ENCODE measurements around the gene SDC4. TPM values are rescaled to one million over a fixed set of nuclear protein-coding genes. Genes with fewer than 3 reads are reported as not detected.

Gene SDC4
- total and polyA plus RNA-seq, 10 donors: 10.4 to 56.1 (median 29.6) TPM

DNA sequence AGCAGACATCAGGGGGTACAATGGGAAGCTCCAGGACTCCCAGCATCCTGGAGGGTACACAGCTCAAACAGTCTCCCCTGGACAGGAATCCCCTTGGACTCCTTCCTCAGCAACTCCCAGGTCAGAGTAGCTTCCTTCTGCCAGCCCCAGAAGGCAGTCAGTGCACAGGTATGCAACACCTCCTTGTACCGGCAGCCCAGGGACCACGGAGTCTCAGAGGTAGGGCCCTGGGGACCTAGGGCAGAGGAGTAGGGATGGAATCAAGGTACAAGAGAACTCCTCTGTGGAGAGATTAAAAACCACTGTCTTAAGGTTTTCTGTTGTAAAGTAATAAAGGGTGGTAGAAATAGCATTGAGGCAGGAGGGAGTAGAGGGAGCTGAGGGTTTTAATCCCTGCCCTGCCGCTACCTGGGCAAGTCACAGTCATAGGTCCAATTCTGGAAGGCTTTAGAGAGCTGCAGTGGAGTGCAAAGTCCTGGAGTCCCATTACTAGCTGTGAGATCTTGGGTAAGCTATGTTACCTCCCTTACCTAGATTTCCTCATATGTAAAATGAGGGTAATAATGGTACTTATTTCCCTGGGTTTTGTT, 22.4 kb upstream of the SDC4 start:
- no peak overlapping the region for H3K4me3 ChIP-seq
- H3K9me3 ChIP-seq: no peaks in the 10 kb centered on the region
- no peak overlapping the region for H3K27ac ChIP-seq
- H3K27me3 ChIP-seq (replicated peaks in 1 of 7): no peaks in the 10 kb centered on the region
- peaks cover 0 to 60% (median 23%) of the 10 kb centered on the region in 6 donors for H3K36me3 ChIP-seq
- WGBS, 5 donors: 78 to 95% (median 94%) methylated on average over 3 of the region's 3 CpGs
- H3K4me1 ChIP-seq: peaks cover 25 to 88% (median 61%) of the 10 kb centered on the region in 6 donors
- DNase-seq: no peak
- intact Hi-C loops (cut with DNase I; ENCODE audit: low total_unique reads): loop anchor here (5.0 kb wide), 2 partner anchors 47 to 67 kb away; partner anchors contain the start of gene PIGT
- TF ChIP-seq POLR2A (IDR thresholded peaks at IDR 0.05): no peak
- TF ChIP-seq POLR2AphosphoS5 (IDR thresholded peaks at IDR 0.05): peak in 1 of 3 donors; percentile 14

GRCh38 chr20:45368221-45368980, 20.2 kb upstream of the SDC4 start:
- 24 to 39% (median 37%) methylated on average over 6 of the region's 6 CpGs for WGBS, 5 donors
- no peaks in the 10 kb centered on the region for H3K9me3 ChIP-seq
- TF ChIP-seq POLR2A (IDR thresholded peaks at IDR 0.05) (no peak), POLR2AphosphoS5 (IDR thresholded peaks at IDR 0.05) (peak in 1 of 3 donors; percentile 75)
- TF ChIP-seq, protein P1, sequence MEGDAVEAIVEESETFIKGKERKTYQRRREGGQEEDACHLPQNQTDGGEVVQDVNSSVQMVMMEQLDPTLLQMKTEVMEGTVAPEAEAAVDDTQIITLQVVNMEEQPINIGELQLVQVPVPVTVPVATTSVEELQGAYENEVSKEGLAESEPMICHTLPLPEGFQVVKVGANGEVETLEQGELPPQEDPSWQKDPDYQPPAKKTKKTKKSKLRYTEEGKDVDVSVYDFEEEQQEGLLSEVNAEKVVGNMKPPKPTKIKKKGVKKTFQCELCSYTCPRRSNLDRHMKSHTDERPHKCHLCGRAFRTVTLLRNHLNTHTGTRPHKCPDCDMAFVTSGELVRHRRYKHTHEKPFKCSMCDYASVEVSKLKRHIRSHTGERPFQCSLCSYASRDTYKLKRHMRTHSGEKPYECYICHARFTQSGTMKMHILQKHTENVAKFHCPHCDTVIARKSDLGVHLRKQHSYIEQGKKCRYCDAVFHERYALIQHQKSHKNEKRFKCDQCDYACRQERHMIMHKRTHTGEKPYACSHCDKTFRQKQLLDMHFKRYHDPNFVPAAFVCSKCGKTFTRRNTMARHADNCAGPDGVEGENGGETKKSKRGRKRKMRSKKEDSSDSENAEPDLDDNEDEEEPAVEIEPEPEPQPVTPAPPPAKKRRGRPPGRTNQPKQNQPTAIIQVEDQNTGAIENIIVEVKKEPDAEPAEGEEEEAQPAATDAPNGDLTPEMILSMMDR (IDR thresholded peaks at IDR 0.05 in 8 of 11, conservative IDR thresholded peaks at IDR 0.05 in 3 of 11): peak in 3 of 11 experiments; percentile 16 to 30 (median 25)
- peak overlapping the region in 1 of 8 donors; percentile 43 for H3K4me3 ChIP-seq
- H3K4me1 ChIP-seq: peaks cover 35 to 100% (median 71%) of the 10 kb centered on the region in 6 donors
- intact Hi-C loops (cut with DNase I; ENCODE audit: low total_unique reads): no loop called here
- peak overlapping the region; percentile 35 to 78 (median 55) for H3K27ac ChIP-seq
- H3K27me3 ChIP-seq (replicated peaks in 1 of 7): no peaks in the 10 kb centered on the region
- H3K36me3 ChIP-seq: peaks cover 0 to 58% (median 30%) of the 10 kb centered on the region in 6 donors
- peak; percentile 78 for DNase-seq

DNA sequence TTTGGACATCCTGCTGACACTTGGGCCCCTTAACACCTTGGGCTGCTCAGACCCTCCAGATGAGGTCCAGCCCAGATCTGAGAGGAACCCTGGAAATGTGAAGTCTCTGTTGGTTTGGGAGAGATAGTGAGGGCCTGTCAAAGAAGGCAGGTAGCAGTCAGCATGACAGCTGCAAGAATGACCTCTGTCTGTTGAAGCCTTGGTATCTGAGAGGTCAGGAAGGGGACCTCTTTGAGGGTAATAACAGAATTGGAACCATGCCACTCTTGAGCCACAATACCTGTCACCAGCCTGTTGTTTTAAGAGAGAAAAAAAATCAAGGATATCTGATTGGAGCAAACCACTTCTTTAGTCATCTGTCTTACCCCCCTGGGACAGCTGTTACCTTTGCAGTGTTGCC, 18.9 kb upstream of the SDC4 start:
- Histone ChIP-seq H3K36me3 (peaks cover 0 to 58% (median 30%) of the 10 kb centered on the region in 6 donors), H3K27ac (peak overlapping the region in 3 of 8 donors; percentile 71 to 78 (median 73)), H3K4me3 (no peak overlapping the region), H3K27me3 (replicated peaks in 1 of 7) (no peaks in the 10 kb centered on the region), H3K4me1 (peaks cover 31 to 96% (median 65%) of the 10 kb centered on the region in 6 donors), H3K9me3 (no peaks in the 10 kb centered on the region)
- TF ChIP-seq, protein P1 (IDR thresholded peaks at IDR 0.05 in 8 of 11, conservative IDR thresholded peaks at IDR 0.05 in 3 of 11): no peak
- no peak for TF ChIP-seq POLR2A (IDR thresholded peaks at IDR 0.05)
- TF ChIP-seq POLR2AphosphoS5 (IDR thresholded peaks at IDR 0.05): no peak
- intact Hi-C loops (cut with DNase I; ENCODE audit: low total_unique reads): no loop called here
- DNase-seq: no peak

DNA sequence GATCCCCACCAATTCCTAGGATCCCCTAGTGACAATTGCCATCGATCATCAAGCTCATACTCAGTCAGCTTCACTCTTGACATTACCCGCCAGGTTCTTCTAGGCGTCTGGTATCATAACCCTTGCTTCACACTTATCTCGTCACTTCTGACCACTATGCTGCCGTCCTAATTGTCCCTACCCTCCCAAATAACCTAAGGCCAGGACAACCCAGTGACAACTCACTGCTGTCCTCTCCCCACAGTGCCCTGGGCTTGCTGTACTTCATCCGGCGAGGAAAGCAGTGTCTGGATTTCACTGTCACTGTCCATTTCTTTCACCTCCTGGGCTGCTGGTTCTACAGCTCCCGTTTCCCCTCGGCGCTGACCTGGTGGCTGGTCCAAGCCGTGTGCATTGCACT, 18.4 kb upstream of the SDC4 start:
- peaks cover 31 to 96% (median 68%) of the 10 kb centered on the region in 6 donors for H3K4me1 ChIP-seq
- H3K36me3 ChIP-seq: peaks cover 0 to 58% (median 30%) of the 10 kb centered on the region in 6 donors
- 88 to 93% (median 90%) methylated on average over 10 to 11 of the region's 11 CpGs for WGBS, 5 donors
- peak overlapping the region in 1 of 8 donors; percentile 73 for H3K27ac ChIP-seq
- H3K4me3 ChIP-seq: no peak overlapping the region
- intact Hi-C loops (cut with DNase I; ENCODE audit: low total_unique reads): no loop called here
- no peaks in the 10 kb centered on the region for H3K9me3 ChIP-seq
- TF ChIP-seq POLR2AphosphoS5 (IDR thresholded peaks at IDR 0.05) (no peak), POLR2A (IDR thresholded peaks at IDR 0.05) (no peak)
- TF ChIP-seq, protein P1 (IDR thresholded peaks at IDR 0.05 in 8 of 11, conservative IDR thresholded peaks at IDR 0.05 in 3 of 11): no peak
- H3K27me3 ChIP-seq (replicated peaks in 1 of 7): no peaks in the 10 kb centered on the region
- DNase-seq: no peak

Data from spleen (tissue), 11 donors.